Measurements from ENCODE around the gene ARHGAP12. TPM values are rescaled to one million over a fixed set of nuclear protein-coding genes. Genes with fewer than 3 reads are reported as not detected.

Gene ARHGAP12
- total RNA-seq, 1 experiment from 2014 or later = 62.3 TPM

GRCh38 chr10:31942892-31943291 is 14.3 kb upstream of the ARHGAP12 start:
- Histone ChIP-seq H3K9me3 (no peaks in the 10 kb centered on the region), H3K36me3 (ENCODE audit: control insufficient read depth, insufficient read depth, low read length) (no peaks in the 10 kb centered on the region), H3K4me3 (ENCODE audit: low read depth, low read length) (no peak overlapping the region), H3K27me3 (replicated peaks; ENCODE audit: control insufficient read depth, insufficient read depth, low read length) (no peaks in the 10 kb centered on the region), H3K4me1 (peaks cover 67% of the 10 kb centered on the region)
- H3K36me3 Mint-ChIP-seq (ENCODE audit: insufficient read depth, unreplicated experiment) = peaks cover 6% of the 10 kb centered on the region
- POLR2A ChIA-PET = no interaction called here
- H3K4me1 Mint-ChIP-seq (ENCODE audit: low read depth, unreplicated experiment) = peaks cover 49% of the 10 kb centered on the region
- peak overlapping the region; percentile 50 for H3K4me3 Mint-ChIP-seq (ENCODE audit: unreplicated experiment)
- no peaks in the 10 kb centered on the region for H3K9me3 Mint-ChIP-seq (ENCODE audit: unreplicated experiment)
- no peak for TF ChIP-seq CTCF (IDR thresholded peaks at IDR 0.05; ENCODE audit: insufficient read depth in 1 of 2, low read depth in 1 of 2, low read length in 1 of 2, severe bottlenecking in 1 of 2, unreplicated experiment in 1 of 2)
- intact Hi-C loops (cut with micrococcal nuclease; ENCODE audit: unreplicated experiment) = no loop called here
- BruUV-seq (replicated peaks) = no TSS peak
- H3K27ac Mint-ChIP-seq (ENCODE audit: unreplicated experiment) = peak overlapping the region; percentile 16
- no peaks in the 10 kb centered on the region for H3K27me3 Mint-ChIP-seq (ENCODE audit: insufficient read depth, unreplicated experiment)
- CTCF ChIA-PET = interaction anchor here (0.7 to 1.8 kb wide), 2 partner anchors 15 to 1520 kb away, joined by 4 to 6 read pairs; no protein-coding TSS in a partner anchor
- DNase-seq = peak; percentile 82 to 84

- intact Hi-C loops (cut with micrococcal nuclease; ENCODE audit: unreplicated experiment) = no loop called here
- H3K4me3 Mint-ChIP-seq (ENCODE audit: unreplicated experiment) = peak overlapping the region; percentile 50
- H3K4me1 Mint-ChIP-seq (ENCODE audit: low read depth, unreplicated experiment) = peaks cover 45% of the 10 kb centered on the region
Observed at GRCh38 chr10:31942435-31942834, 13.8 kb upstream of the ARHGAP12 start.

More at GRCh38 chr10:31942435-31942834, 13.8 kb upstream of the ARHGAP12 start:
- CTCF ChIA-PET = interaction anchor here (0.6 to 1.8 kb wide), 2 partner anchors 15 to 17 kb away, joined by 4 to 6 read pairs; no protein-coding TSS in a partner anchor
- H3K4me1 ChIP-seq = peaks cover 65% of the 10 kb centered on the region
- Mint-ChIP-seq H3K36me3 (ENCODE audit: insufficient read depth, unreplicated experiment) (peaks cover 2% of the 10 kb centered on the region), H3K27me3 (ENCODE audit: insufficient read depth, unreplicated experiment) (no peaks in the 10 kb centered on the region), H3K9me3 (ENCODE audit: unreplicated experiment) (no peaks in the 10 kb centered on the region), H3K27ac (ENCODE audit: unreplicated experiment) (peak overlapping the region; percentile 16)
- H3K36me3 ChIP-seq (ENCODE audit: control insufficient read depth, insufficient read depth, low read length) = no peaks in the 10 kb centered on the region
- H3K9me3 ChIP-seq = no peaks in the 10 kb centered on the region
- no peak for DNase-seq
- POLR2A ChIA-PET = interaction anchor here (0.7 kb wide), 1 partner anchor 13 kb away, joined by 3 read pairs; no protein-coding TSS in a partner anchor
- TSS peak; percentile 71 for BruUV-seq (replicated peaks)
- no peak for TF ChIP-seq CTCF (IDR thresholded peaks at IDR 0.05; ENCODE audit: insufficient read depth in 1 of 2, low read depth in 1 of 2, low read length in 1 of 2, severe bottlenecking in 1 of 2, unreplicated experiment in 1 of 2)
- H3K27me3 ChIP-seq (replicated peaks; ENCODE audit: control insufficient read depth, insufficient read depth, low read length) = no peaks in the 10 kb centered on the region
- H3K4me3 ChIP-seq (ENCODE audit: low read depth, low read length) = no peak overlapping the region

Data from Caco-2 (cell line).